ENCODE data around the gene RIMBP2.

The RIMBP2 gene

GRCh38 chr12:130423991-130424857, 291.9 kb downstream of the RIMBP2 start:
- TF ChIP-seq CTCF (IDR thresholded peaks at IDR 0.05; ENCODE audit: borderline replicate concordance, control extremely low read depth, extremely low read depth, insufficient read depth, missing control alignments) = no peak
- no peak for DNase-seq (ENCODE audit: low spot score)
- in situ Hi-C loops (cut with MboI; ENCODE audit: low sequenced_read_pairs, unreplicated experiment) = no loop called here

- in situ Hi-C loops (cut with MboI; ENCODE audit: low sequenced_read_pairs, unreplicated experiment) = no loop called here
- TF ChIP-seq CTCF (IDR thresholded peaks at IDR 0.05; ENCODE audit: borderline replicate concordance, control extremely low read depth, extremely low read depth, insufficient read depth, missing control alignments) = no peak
- no peak for DNase-seq (ENCODE audit: low spot score)
Measured at GRCh38 chr12:130423136-130423535, 293.0 kb downstream of the RIMBP2 start.

- in situ Hi-C loops (cut with MboI; ENCODE audit: low sequenced_read_pairs, unreplicated experiment) = no loop called here
- no peak for TF ChIP-seq CTCF (IDR thresholded peaks at IDR 0.05; ENCODE audit: borderline replicate concordance, control extremely low read depth, extremely low read depth, insufficient read depth, missing control alignments)
- no peak for DNase-seq (ENCODE audit: low spot score)
Measured at GRCh38 chr12:130422676-130423075, 293.4 kb downstream of the RIMBP2 start.

- no peak for DNase-seq (ENCODE audit: low spot score)
- in situ Hi-C loops (cut with MboI; ENCODE audit: low sequenced_read_pairs, unreplicated experiment) = no loop called here
- TF ChIP-seq CTCF (IDR thresholded peaks at IDR 0.05; ENCODE audit: borderline replicate concordance, control extremely low read depth, extremely low read depth, insufficient read depth, missing control alignments) = no peak
Measured at GRCh38 chr12:130421896-130422295, 294.2 kb downstream of the RIMBP2 start.

GRCh38 chr12:130420071-130420470, 296.0 kb downstream of the RIMBP2 start:
- in situ Hi-C loops (cut with MboI; ENCODE audit: low sequenced_read_pairs, unreplicated experiment) = no loop called here
- no peak for TF ChIP-seq CTCF (IDR thresholded peaks at IDR 0.05; ENCODE audit: borderline replicate concordance, control extremely low read depth, extremely low read depth, insufficient read depth, missing control alignments)
- DNase-seq (ENCODE audit: low spot score) = no peak

GRCh38 chr12:130419116-130419515, 297.0 kb downstream of the RIMBP2 start:
- no peak for TF ChIP-seq CTCF (IDR thresholded peaks at IDR 0.05; ENCODE audit: borderline replicate concordance, control extremely low read depth, extremely low read depth, insufficient read depth, missing control alignments)
- no peak for DNase-seq (ENCODE audit: low spot score)
- in situ Hi-C loops (cut with MboI; ENCODE audit: low sequenced_read_pairs, unreplicated experiment) = no loop called here
